HepG2 (cell line): Measurements from ENCODE around the gene MRNIP. TPM values are rescaled to one million over a fixed set of nuclear protein-coding genes. Genes with fewer than 3 reads are reported as not detected.

Source experiments
- ARID5B ChIP-seq: IDR thresholded peaks from 2 replicates; pipeline ENCODE4 v1.4.0; 2020; ENCODE audit warnings: mild to moderate bottlenecking, missing genetic modification reagents
- BCLAF1 ChIP-seq: fragments of 450-650 bp; IDR thresholded peaks from 2 replicates; pipeline ENCODE4 v1.6.1; 2017; ENCODE audit warnings: mild to moderate bottlenecking
- HES4 ChIP-seq: sonication (generic); formaldehyde crosslinking; IDR thresholded peaks from 2 replicates; pipeline ENCODE4 v1.9.0; 2021; ENCODE audit warnings: mild to moderate bottlenecking, missing genetic modification reagents, borderline replicate concordance
- HMGXB4 ChIP-seq, 2 experiments: sonication (generic) in 1 of 2; formaldehyde crosslinking in 1 of 2; IDR thresholded peaks; 2 replicates each; pipeline versions ENCODE4 v1.4.0 to v1.6.1; 2018 to 2020; ENCODE audit warnings: missing genetic modification reagents in 2 of 2, borderline replicate concordance in 1 of 2, low read depth in 1 of 2, mild to moderate bottlenecking in 1 of 2, missing biosample characterization in 1 of 2
- MXD1 ChIP-seq: sonication (generic); formaldehyde crosslinking; IDR thresholded peaks from 2 replicates; pipeline ENCODE4 v1.4.0; 2020; ENCODE audit warnings: mild to moderate bottlenecking, missing genetic modification reagents
- PCBP2 ChIP-seq: fragments of 200-400 bp; formaldehyde crosslinking; optimal IDR thresholded peaks from 2 replicates; pipeline ENCODE3; 2018; ENCODE audit warnings: low read length, low read depth; ENCODE audit not compliant: poor library complexity, severe bottlenecking
- PHF20 ChIP-seq: sonication (generic); formaldehyde crosslinking; IDR thresholded peaks from 2 replicates; pipeline ENCODE4 v1.5.0; 2020; ENCODE audit warnings: mild to moderate bottlenecking, missing genetic modification reagents
- PHF8 ChIP-seq: sonication (generic); formaldehyde crosslinking; IDR thresholded peaks from 2 replicates; pipeline ENCODE4 v1.5.0; 2020; ENCODE audit warnings: missing genetic modification reagents
- RBFOX2 ChIP-seq: fragments of 200-400 bp; formaldehyde crosslinking; IDR thresholded peaks from 2 replicates; pipeline ENCODE4 v1.6.1; 2017; ENCODE audit warnings: low read depth, mild to moderate bottlenecking, low read length
- SP4 ChIP-seq: sonication (generic); formaldehyde crosslinking; IDR thresholded peaks from 2 replicates; pipeline ENCODE4 v1.8.1; 2023; ENCODE audit warnings: mild to moderate bottlenecking, missing genetic modification reagents
- XRCC5 ChIP-seq: fragments of 200-400 bp; formaldehyde crosslinking; optimal IDR thresholded peaks from 2 replicates; pipeline ENCODE3; 2017; ENCODE audit warnings: mild to moderate bottlenecking, low read length
- ZEB1 ChIP-seq: IDR thresholded peaks from 2 replicates; pipeline ENCODE4 v1.6.1; 2012; ENCODE audit warnings: mild to moderate bottlenecking, low read depth, inconsistent platforms; ENCODE audit not compliant: insufficient replicate concordance
- ZNF138 ChIP-seq: sonication (generic); formaldehyde crosslinking; IDR thresholded peaks from 2 replicates; pipeline ENCODE4 v1.5.0; 2020; ENCODE audit warnings: mild to moderate bottlenecking, low read depth, missing genetic modification reagents
- ZNF235 ChIP-seq: sonication (generic); formaldehyde crosslinking; IDR thresholded peaks from 2 replicates; pipeline ENCODE4 v1.8.1; 2023; ENCODE audit warnings: mild to moderate bottlenecking, missing genetic modification reagents, borderline replicate concordance
- ZNF639 ChIP-seq: conservative IDR thresholded peaks from 2 replicates; pipeline ENCODE4 v1.6.1; 2018; ENCODE audit warnings: missing genetic modification reagents
- polyA plus RNA-seq, 8 experiments: library from polyadenylated mRNA; depleted of rRNA in 3 of 8; stranded (reverse) in 7 of 8; unstranded in 1 of 8; fragments of >200 nt; fragmentation: Illumina TruSeq in 4 of 8; extraction: Trizol in 4 of 8; gene quantifications; 2 replicates each; pipeline versions ENCODE4 v1.2.1 to v1.2.3, GENCODE V29; 2011 to 2016; ENCODE audit warnings: low read depth in 4 of 8, missing spikeins in 1 of 8, mixed read lengths in 1 of 8; ENCODE audit not compliant: insufficient read depth in 1 of 8
- total RNA-seq, 5 experiments: library from RNA; depleted of rRNA; stranded (reverse); fragments of >200 nt; fragmentation: Illumina TruSeq; extraction: Trizol; gene quantifications; 2 replicates each; pipeline ENCODE4 v1.2.3, GENCODE V29; 2016; ENCODE audit warnings: low read depth in 1 of 5

MRNIP gene
- total and polyA plus RNA-seq, 2 of the 13 experiments (the other 11 are each of a cell fraction or from before 2014, with no cell fraction given): 15.5 to 34.1 TPM

GRCh38 chr5:179907556-179908324 is 49.1 kb upstream of the MRNIP start, which contains the start of gene TBC1D9B (continued):
- TF ChIP-seq HMGXB4 (CRISPR knock-in tag; IDR thresholded peaks at IDR 0.05; ENCODE audit: borderline replicate concordance in 1 of 2, low read depth in 1 of 2) (peak in 1 of 2 experiments; percentile 45; a peak in 2 of 4 replicates), ZNF138 (CRISPR knock-in tag) (0 out of 2 replicates have a peak, but pooled peaks have one; percentile 35), HES4 (CRISPR knock-in tag) (peak; percentile 76; the same call in 1 of the 2 replicates), ZNF235 (CRISPR knock-in tag) (no peak), ZEB1 (no peak), MXD1 (peak; percentile 73; the same call in 1 of the 2 replicates), PHF20 (peak; percentile 21), XRCC5 (no peak), BCLAF1 (no peak), ZNF639 (peak; percentile 37), PCBP2 (no peak), RBFOX2 (peak; percentile 82), ARID5B (CRISPR knock-in tag) (0 out of 2 replicates have a peak, but pooled peaks have one; percentile 1), PHF8 (CRISPR knock-in tag) (peak; percentile 85), SP4 (peak; percentile 49; the same call in 1 of the 2 replicates)
